Central memory CD8-positive, alpha-beta T cell (primary cell): ENCODE data around the gene RSPH3.
A peak's percentile ranks its signal among the peaks of the same experiment; 100 is the strongest.
"Not testable (repeated sequence)": the region's sequence is repeated elsewhere in the genome, so short reads cannot be mapped to it uniquely, and the experiment has no call there.

ENCODE experiments used
- ATAC-seq: fragments of 150-1000 bp; cut with Tn5 transposase; replicated peaks from 2 replicates; pipeline ENCODE4 v1.10.0; 2022; ENCODE audit warnings: mild to moderate bottlenecking, moderate FRiP score, moderate number of reproducible peaks; ENCODE audit not compliant: poor library complexity, severe bottlenecking; ENCODE audit errors: extremely low read depth
- DNase-seq, 2 donors: peaks; one replicate each; pipeline ENCODE4 v3.0.0; 2021; ENCODE audit warnings: low spot score in 2 of 2
- H3K27ac Mint-ChIP-seq: one replicate; pipeline ENCODE4 v1.8.0; 2022; ENCODE audit warnings: low read depth, mild to moderate bottlenecking, moderate library complexity, mixed read lengths
- H3K27me3 Mint-ChIP-seq: one replicate; pipeline ENCODE4 v1.8.0; 2022; ENCODE audit warnings: mixed read lengths
- H3K36me3 Mint-ChIP-seq: one replicate; pipeline ENCODE4 v1.8.0; 2022; ENCODE audit warnings: mild to moderate bottlenecking, moderate library complexity, mixed read lengths; ENCODE audit not compliant: insufficient read depth
- H3K4me1 Mint-ChIP-seq: one replicate; pipeline ENCODE4 v1.8.0; 2022; ENCODE audit warnings: mixed read lengths
- H3K4me3 Mint-ChIP-seq: one replicate; pipeline ENCODE4 v1.8.0; 2022; ENCODE audit warnings: mild to moderate bottlenecking, moderate library complexity, mixed read lengths
- H3K9me3 Mint-ChIP-seq: one replicate; pipeline ENCODE4 v1.8.0; 2022; ENCODE audit warnings: mixed read lengths

The RSPH3 gene

GRCh38 chr6:159014406-159014805 lies 14.4 kb upstream of the RSPH3 start:
- no peak overlapping the region for H3K4me3 Mint-ChIP-seq
- H3K4me1 Mint-ChIP-seq = peaks cover 17% of the 10 kb centered on the region
- DNase-seq = no peak
- no peaks in the 10 kb centered on the region for H3K9me3 Mint-ChIP-seq
- ATAC-seq = no peak
- H3K27ac Mint-ChIP-seq = no peak overlapping the region
- H3K27me3 Mint-ChIP-seq = no peaks in the 10 kb centered on the region
- peaks cover 1% of the 10 kb centered on the region for H3K36me3 Mint-ChIP-seq

- H3K4me1 Mint-ChIP-seq = peaks cover 7% of the 10 kb centered on the region
- H3K4me3 Mint-ChIP-seq = no peak overlapping the region
- H3K9me3 Mint-ChIP-seq = no peaks in the 10 kb centered on the region
- H3K27ac Mint-ChIP-seq = no peak overlapping the region
- DNase-seq = no peak
- no peak for ATAC-seq
- H3K36me3 Mint-ChIP-seq = peaks cover 1% of the 10 kb centered on the region
- H3K27me3 Mint-ChIP-seq = no peaks in the 10 kb centered on the region
These were observed 13.2 kb upstream of the RSPH3 start for GRCh38 chr6:159013229-159013628.

- no peak overlapping the region for H3K4me3 Mint-ChIP-seq
- no peaks in the 10 kb centered on the region for H3K9me3 Mint-ChIP-seq
- peaks cover 1% of the 10 kb centered on the region for H3K36me3 Mint-ChIP-seq
- peaks cover 7% of the 10 kb centered on the region for H3K4me1 Mint-ChIP-seq
- H3K27ac Mint-ChIP-seq = peak overlapping the region; percentile 41
- DNase-seq (no peak), ATAC-seq (no peak)
- no peaks in the 10 kb centered on the region for H3K27me3 Mint-ChIP-seq
These were observed 12.2 kb upstream of the RSPH3 start for GRCh38 chr6:159012201-159012600.

GRCh38 chr6:159010037-159010612 lies 10.1 kb upstream of the RSPH3 start:
- not testable (repeated sequence) for H3K4me1 Mint-ChIP-seq
- peak overlapping the region; percentile 40 for H3K4me3 Mint-ChIP-seq

GRCh38 chr6:159008656-159009288 lies 8.8 kb upstream of the RSPH3 start:
- H3K9me3 Mint-ChIP-seq = no peaks in the 10 kb centered on the region
- H3K27ac Mint-ChIP-seq = peak overlapping the region; percentile 80
- peaks cover 13% of the 10 kb centered on the region for H3K4me1 Mint-ChIP-seq
- H3K27me3 Mint-ChIP-seq = no peaks in the 10 kb centered on the region
- peak; percentile 89 for ATAC-seq
- H3K4me3 Mint-ChIP-seq = peak overlapping the region; percentile 59
- peak; percentile 20 to 21 for DNase-seq
- peaks cover 1% of the 10 kb centered on the region for H3K36me3 Mint-ChIP-seq

More at GRCh38 chr6:159010037-159010612, 10.1 kb upstream of the RSPH3 start:
- not testable (repeated sequence) for DNase-seq, H3K27me3 Mint-ChIP-seq, H3K36me3 Mint-ChIP-seq, ATAC-seq, H3K9me3 Mint-ChIP-seq
- peak overlapping the region; percentile 48 for H3K27ac Mint-ChIP-seq

- Mint-ChIP-seq H3K4me1 (peaks cover 17% of the 10 kb centered on the region), H3K4me3 (no peak overlapping the region), H3K36me3 (peaks cover 1% of the 10 kb centered on the region), H3K9me3 (no peaks in the 10 kb centered on the region), H3K27me3 (no peaks in the 10 kb centered on the region), H3K27ac (no peak overlapping the region)
- no peak for DNase-seq
- no peak for ATAC-seq
These were observed 7.5 kb upstream of the RSPH3 start for GRCh38 chr6:159007510-159007909.

- Mint-ChIP-seq H3K4me1 (peaks cover 20% of the 10 kb centered on the region), H3K27ac (no peak overlapping the region), H3K4me3 (no peak overlapping the region), H3K36me3 (no peaks in the 10 kb centered on the region), H3K27me3 (no peaks in the 10 kb centered on the region), H3K9me3 (no peaks in the 10 kb centered on the region)
- no peak for DNase-seq
- no peak for ATAC-seq
These were observed 5.4 kb upstream of the RSPH3 start for GRCh38 chr6:159005436-159005835.

- ATAC-seq (no peak), DNase-seq (no peak)
- no peaks in the 10 kb centered on the region for H3K9me3 Mint-ChIP-seq
- no peak overlapping the region for H3K27ac Mint-ChIP-seq
- H3K27me3 Mint-ChIP-seq = no peaks in the 10 kb centered on the region
- H3K36me3 Mint-ChIP-seq = peaks cover 2% of the 10 kb centered on the region
- H3K4me3 Mint-ChIP-seq = no peak overlapping the region
- peaks cover 23% of the 10 kb centered on the region for H3K4me1 Mint-ChIP-seq
These were observed 4.6 kb upstream of the RSPH3 start for GRCh38 chr6:159004592-159004991.

- no peak for ATAC-seq
- DNase-seq = no peak
- Mint-ChIP-seq H3K9me3 (no peaks in the 10 kb centered on the region), H3K27ac (no peak overlapping the region), H3K4me1 (peaks cover 31% of the 10 kb centered on the region), H3K27me3 (no peaks in the 10 kb centered on the region), H3K4me3 (no peak overlapping the region), H3K36me3 (peaks cover 8% of the 10 kb centered on the region)
These were observed 2.6 kb upstream of the RSPH3 start for GRCh38 chr6:159002432-159003155.

- Mint-ChIP-seq H3K27me3 (no peaks in the 10 kb centered on the region), H3K9me3 (no peaks in the 10 kb centered on the region), H3K36me3 (peaks cover 10% of the 10 kb centered on the region), H3K27ac (peak overlapping the region; percentile 90), H3K4me3 (peak overlapping the region; percentile 99), H3K4me1 (peaks cover 36% of the 10 kb centered on the region)
- DNase-seq (no peak), ATAC-seq (peak; percentile 34)
These were observed 792 bp downstream of the RSPH3 start for GRCh38 chr6:158999154-158999665.

GRCh38 chr6:158996856-158997255 lies 3.1 kb downstream of the RSPH3 start:
- DNase-seq (no peak), ATAC-seq (no peak)
- H3K27me3 Mint-ChIP-seq = no peaks in the 10 kb centered on the region
- H3K9me3 Mint-ChIP-seq = no peaks in the 10 kb centered on the region
- peaks cover 10% of the 10 kb centered on the region for H3K36me3 Mint-ChIP-seq
- peaks cover 30% of the 10 kb centered on the region for H3K4me1 Mint-ChIP-seq
- H3K4me3 Mint-ChIP-seq = no peak overlapping the region
- H3K27ac Mint-ChIP-seq = no peak overlapping the region

- Mint-ChIP-seq H3K4me3 (peak overlapping the region; percentile 57), H3K36me3 (peaks cover 4% of the 10 kb centered on the region), H3K4me1 (peaks cover 23% of the 10 kb centered on the region), H3K27me3 (no peaks in the 10 kb centered on the region), H3K27ac (peak overlapping the region; percentile 75), H3K9me3 (no peaks in the 10 kb centered on the region)
- DNase-seq (no peak), ATAC-seq (peak; percentile 76)
These were observed 6.4 kb downstream of the RSPH3 start for GRCh38 chr6:158993639-158994038.
